ENCODE results near the gene CLDN10. TPM values are rescaled to one million over a fixed set of nuclear protein-coding genes. Genes with fewer than 3 reads are reported as not detected.

CLDN10 gene
- total RNA-seq, 1 experiment from 2014 or later = not detected

DNA sequence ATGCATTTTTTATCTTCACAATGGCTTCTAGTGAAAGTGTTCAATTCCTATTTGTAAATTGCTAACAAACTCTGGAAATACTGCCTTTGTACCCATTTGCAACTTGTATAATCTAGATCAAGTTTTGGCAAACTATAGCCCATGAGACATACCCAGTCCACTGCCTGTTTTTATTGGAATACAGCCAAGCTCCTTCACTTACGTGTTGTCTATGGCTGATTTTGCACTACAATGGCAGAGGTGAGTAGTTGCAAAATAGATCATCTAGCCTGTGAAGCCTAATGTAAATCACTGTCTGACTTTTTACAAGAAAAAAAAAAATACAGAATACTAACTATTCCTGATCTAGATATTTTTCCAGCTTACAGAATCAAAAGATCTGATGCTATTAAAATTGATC, 54.8 kb downstream of the CLDN10 start:
- BruUV-seq (replicated peaks) = no TSS peak
- POLR2A ChIA-PET = no interaction called here
- intact Hi-C loops (cut with micrococcal nuclease; ENCODE audit: unreplicated experiment) = no loop called here
- no peak for DNase-seq
- CTCF ChIA-PET = interaction anchor here (0.7 kb wide), 1 partner anchor 48 kb away, joined by 3 read pairs; no protein-coding TSS in a partner anchor
- Histone ChIP-seq H3K9me3 (no peaks in the 10 kb centered on the region), H3K27me3 (replicated peaks; ENCODE audit: control insufficient read depth, insufficient read depth, low read length) (no peaks in the 10 kb centered on the region), H3K4me3 (ENCODE audit: low read depth, low read length) (no peak overlapping the region), H3K36me3 (ENCODE audit: control insufficient read depth, insufficient read depth, low read length) (no peaks in the 10 kb centered on the region), H3K4me1 (peaks cover 7% of the 10 kb centered on the region)
- no peaks in the 10 kb centered on the region for H3K36me3 Mint-ChIP-seq (ENCODE audit: insufficient read depth, unreplicated experiment)
- H3K9me3 Mint-ChIP-seq (ENCODE audit: unreplicated experiment) = no peaks in the 10 kb centered on the region
- TF ChIP-seq, protein P1, sequence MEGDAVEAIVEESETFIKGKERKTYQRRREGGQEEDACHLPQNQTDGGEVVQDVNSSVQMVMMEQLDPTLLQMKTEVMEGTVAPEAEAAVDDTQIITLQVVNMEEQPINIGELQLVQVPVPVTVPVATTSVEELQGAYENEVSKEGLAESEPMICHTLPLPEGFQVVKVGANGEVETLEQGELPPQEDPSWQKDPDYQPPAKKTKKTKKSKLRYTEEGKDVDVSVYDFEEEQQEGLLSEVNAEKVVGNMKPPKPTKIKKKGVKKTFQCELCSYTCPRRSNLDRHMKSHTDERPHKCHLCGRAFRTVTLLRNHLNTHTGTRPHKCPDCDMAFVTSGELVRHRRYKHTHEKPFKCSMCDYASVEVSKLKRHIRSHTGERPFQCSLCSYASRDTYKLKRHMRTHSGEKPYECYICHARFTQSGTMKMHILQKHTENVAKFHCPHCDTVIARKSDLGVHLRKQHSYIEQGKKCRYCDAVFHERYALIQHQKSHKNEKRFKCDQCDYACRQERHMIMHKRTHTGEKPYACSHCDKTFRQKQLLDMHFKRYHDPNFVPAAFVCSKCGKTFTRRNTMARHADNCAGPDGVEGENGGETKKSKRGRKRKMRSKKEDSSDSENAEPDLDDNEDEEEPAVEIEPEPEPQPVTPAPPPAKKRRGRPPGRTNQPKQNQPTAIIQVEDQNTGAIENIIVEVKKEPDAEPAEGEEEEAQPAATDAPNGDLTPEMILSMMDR (IDR thresholded peaks at IDR 0.05; ENCODE audit: insufficient read depth in 1 of 2, low read depth in 1 of 2, low read length in 1 of 2, severe bottlenecking in 1 of 2, unreplicated experiment in 1 of 2) = no peak
- H3K4me1 Mint-ChIP-seq (ENCODE audit: low read depth, unreplicated experiment) = no peaks in the 10 kb centered on the region
- H3K27me3 Mint-ChIP-seq (ENCODE audit: insufficient read depth, unreplicated experiment) = no peaks in the 10 kb centered on the region
- no peak overlapping the region for H3K27ac Mint-ChIP-seq (ENCODE audit: unreplicated experiment)
- H3K4me3 Mint-ChIP-seq (ENCODE audit: unreplicated experiment) = no peak overlapping the region

DNA sequence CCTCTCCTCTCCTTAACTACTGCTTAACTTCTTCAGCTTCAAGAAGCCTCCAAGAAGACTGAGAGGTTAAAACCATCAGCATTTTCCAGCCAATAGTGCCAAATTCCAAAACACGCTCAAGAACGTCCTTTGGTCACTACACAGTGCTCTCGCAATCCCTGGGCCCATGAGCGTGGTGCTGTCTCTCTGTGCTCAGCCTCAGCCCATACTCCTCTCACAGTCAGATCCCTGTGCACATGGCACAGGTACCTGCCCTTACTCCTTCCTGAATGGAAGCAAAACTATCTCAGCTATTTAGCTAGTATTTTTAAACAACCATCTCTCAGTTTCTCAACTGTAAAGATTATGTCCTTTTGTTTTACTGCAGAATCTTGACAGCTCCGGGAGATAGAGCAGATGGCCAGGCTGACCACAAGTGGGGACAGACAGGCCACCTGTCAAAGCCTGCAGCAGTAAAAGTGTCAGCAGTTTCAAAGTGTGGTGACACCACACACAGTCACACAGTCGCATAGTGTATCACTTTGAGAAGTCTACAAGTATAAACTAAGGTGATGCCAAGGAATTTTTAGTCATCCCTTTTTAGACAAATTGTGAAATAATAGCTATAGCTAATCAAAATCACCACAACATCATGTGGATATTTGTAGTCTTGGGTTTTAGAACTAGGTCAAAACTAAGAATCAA, 56.3 kb downstream of the CLDN10 start:
- ChIA-PET CTCF (interaction anchor here (0.5 to 1.9 kb wide), 2 partner anchors 15 to 53 kb away, joined by 6 to 7 read pairs; no protein-coding TSS in a partner anchor), POLR2A (no interaction called here)
- H3K9me3 ChIP-seq = no peaks in the 10 kb centered on the region
- H3K27me3 ChIP-seq (replicated peaks; ENCODE audit: control insufficient read depth, insufficient read depth, low read length) = no peaks in the 10 kb centered on the region
- Mint-ChIP-seq H3K4me3 (ENCODE audit: unreplicated experiment) (no peak overlapping the region), H3K27me3 (ENCODE audit: insufficient read depth, unreplicated experiment) (no peaks in the 10 kb centered on the region), H3K9me3 (ENCODE audit: unreplicated experiment) (no peaks in the 10 kb centered on the region), H3K36me3 (ENCODE audit: insufficient read depth, unreplicated experiment) (no peaks in the 10 kb centered on the region), H3K4me1 (ENCODE audit: low read depth, unreplicated experiment) (no peaks in the 10 kb centered on the region), H3K27ac (ENCODE audit: unreplicated experiment) (no peak overlapping the region)
- TF ChIP-seq, protein P1 (IDR thresholded peaks at IDR 0.05; ENCODE audit: insufficient read depth in 1 of 2, low read depth in 1 of 2, low read length in 1 of 2, severe bottlenecking in 1 of 2, unreplicated experiment in 1 of 2) = no peak
- H3K4me3 ChIP-seq (ENCODE audit: low read depth, low read length) = no peak overlapping the region
- H3K4me1 ChIP-seq = peaks cover 6% of the 10 kb centered on the region
- H3K36me3 ChIP-seq (ENCODE audit: control insufficient read depth, insufficient read depth, low read length) = no peaks in the 10 kb centered on the region
- DNase-seq = no peak
- intact Hi-C loops (cut with micrococcal nuclease; ENCODE audit: unreplicated experiment) = no loop called here
- no TSS peak for BruUV-seq (replicated peaks)

DNA sequence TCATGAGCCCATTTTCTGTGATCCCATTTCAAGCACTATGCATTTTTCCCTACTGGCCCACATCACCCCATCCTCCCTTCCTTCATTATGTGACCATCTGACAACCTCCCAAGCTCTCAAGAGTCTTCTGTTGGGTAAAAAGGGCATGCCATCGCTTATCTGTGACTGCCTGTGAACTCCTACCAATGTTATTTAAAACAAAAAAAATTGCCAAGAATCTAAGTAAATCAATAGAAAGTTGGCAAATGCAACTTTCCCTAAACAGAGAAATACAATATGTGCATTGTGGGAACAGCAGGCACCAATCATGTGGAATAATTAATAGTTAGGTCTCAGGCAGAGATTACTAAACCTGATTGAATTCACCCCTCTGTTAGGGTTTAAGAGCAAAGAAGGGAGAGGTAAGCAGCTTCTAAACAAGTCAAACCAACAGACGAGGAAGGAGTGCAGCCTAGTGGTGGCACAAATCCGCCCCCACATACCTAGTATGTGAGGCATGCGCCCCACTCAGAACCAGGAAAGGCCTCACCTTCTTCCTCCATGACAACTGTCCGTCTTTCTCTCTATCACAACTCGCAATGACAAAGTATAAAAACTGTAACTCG, 62.2 kb downstream of the CLDN10 start:
- H3K27me3 Mint-ChIP-seq (ENCODE audit: insufficient read depth, unreplicated experiment) = no peaks in the 10 kb centered on the region
- H3K9me3 Mint-ChIP-seq (ENCODE audit: unreplicated experiment) = no peaks in the 10 kb centered on the region
- ChIA-PET CTCF (interaction anchor here (0.5 to 1.7 kb wide), 2 partner anchors 78 kb away, joined by 3 to 6 read pairs; no protein-coding TSS in a partner anchor), POLR2A (no interaction called here)
- TF ChIP-seq, protein P1 (IDR thresholded peaks at IDR 0.05; ENCODE audit: insufficient read depth in 1 of 2, low read depth in 1 of 2, low read length in 1 of 2, severe bottlenecking in 1 of 2, unreplicated experiment in 1 of 2) = no peak
- no peak overlapping the region for H3K4me3 Mint-ChIP-seq (ENCODE audit: unreplicated experiment)
- BruUV-seq (replicated peaks) = no TSS peak
- H3K4me3 ChIP-seq (ENCODE audit: low read depth, low read length) = no peak overlapping the region
- no peaks in the 10 kb centered on the region for H3K4me1 Mint-ChIP-seq (ENCODE audit: low read depth, unreplicated experiment)
- H3K9me3 ChIP-seq = no peaks in the 10 kb centered on the region
- H3K4me1 ChIP-seq = no peaks in the 10 kb centered on the region
- no peaks in the 10 kb centered on the region for H3K36me3 Mint-ChIP-seq (ENCODE audit: insufficient read depth, unreplicated experiment)
- no peak for DNase-seq
- no peaks in the 10 kb centered on the region for H3K36me3 ChIP-seq (ENCODE audit: control insufficient read depth, insufficient read depth, low read length)
- H3K27ac Mint-ChIP-seq (ENCODE audit: unreplicated experiment) = no peak overlapping the region
- no peaks in the 10 kb centered on the region for H3K27me3 ChIP-seq (replicated peaks; ENCODE audit: control insufficient read depth, insufficient read depth, low read length)
- intact Hi-C loops (cut with micrococcal nuclease; ENCODE audit: unreplicated experiment) = no loop called here
